ENCODE measurements around the gene NPFFR1. TPM values are rescaled to one million over a fixed set of nuclear protein-coding genes. Genes with fewer than 3 reads are reported as not detected.

Gene NPFFR1
- total and polyA plus RNA-seq, 10 of the 15 experiments (the other 5 are each of a cell fraction or from before 2014, with no cell fraction given), result 0.03 TPM; not detected in 9

DNA sequence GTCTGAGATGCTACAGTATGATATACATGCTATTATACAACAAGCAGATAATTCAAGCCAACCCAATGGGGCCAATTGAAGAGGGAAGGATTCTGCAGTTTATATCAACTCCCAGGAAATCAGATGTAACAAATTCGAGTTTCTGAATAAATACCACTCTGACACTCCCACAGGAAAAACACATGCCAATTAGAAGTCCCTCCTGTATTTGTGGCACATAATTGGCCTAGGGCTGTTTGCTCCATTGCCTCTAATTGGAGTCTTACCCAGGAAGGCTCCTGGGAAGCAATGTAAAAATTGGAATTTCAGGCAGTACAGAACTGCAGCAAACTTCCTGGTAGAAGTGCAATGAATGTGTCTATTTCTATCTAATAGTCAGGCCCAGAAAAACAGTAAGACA, 55.3 kb downstream of the NPFFR1 start:
- no TSS peak for BruUV-seq (replicated peaks)
- FAIRE-seq, result no peak
- TF ChIP-seq RUNX3 (IDR thresholded peaks at IDR 0.05; ENCODE audit: low read length) (no peak), SP1 (IDR thresholded peaks at IDR 0.05; ENCODE audit: low read depth, low read length) (no peak), BCL11A (IDR thresholded peaks at IDR 0.05; ENCODE audit: low read depth, low read length) (no peak), HDAC2 (IDR thresholded peaks at IDR 0.05) (no peak), JUNB (IDR thresholded peaks at IDR 0.05) (no peak), FOXM1 (IDR thresholded peaks at IDR 0.05; ENCODE audit: low read depth, low read length) (no peak), CBX5 (IDR thresholded peaks at IDR 0.05; ENCODE audit: low read depth) (no peak), NFYA (IDR thresholded peaks at IDR 0.05; ENCODE audit: borderline replicate concordance, low read depth, low read length) (no peak), SRF (IDR thresholded peaks at IDR 0.05; ENCODE audit: low read depth in 2 of 2, low read length in 2 of 2) (no peak), GABPA (IDR thresholded peaks at IDR 0.05; ENCODE audit: low read depth) (no peak), ZNF274 (IDR thresholded peaks at IDR 0.05; ENCODE audit: insufficient read depth, insufficient read length) (no peak)
- TF ChIP-seq, protein P1, sequence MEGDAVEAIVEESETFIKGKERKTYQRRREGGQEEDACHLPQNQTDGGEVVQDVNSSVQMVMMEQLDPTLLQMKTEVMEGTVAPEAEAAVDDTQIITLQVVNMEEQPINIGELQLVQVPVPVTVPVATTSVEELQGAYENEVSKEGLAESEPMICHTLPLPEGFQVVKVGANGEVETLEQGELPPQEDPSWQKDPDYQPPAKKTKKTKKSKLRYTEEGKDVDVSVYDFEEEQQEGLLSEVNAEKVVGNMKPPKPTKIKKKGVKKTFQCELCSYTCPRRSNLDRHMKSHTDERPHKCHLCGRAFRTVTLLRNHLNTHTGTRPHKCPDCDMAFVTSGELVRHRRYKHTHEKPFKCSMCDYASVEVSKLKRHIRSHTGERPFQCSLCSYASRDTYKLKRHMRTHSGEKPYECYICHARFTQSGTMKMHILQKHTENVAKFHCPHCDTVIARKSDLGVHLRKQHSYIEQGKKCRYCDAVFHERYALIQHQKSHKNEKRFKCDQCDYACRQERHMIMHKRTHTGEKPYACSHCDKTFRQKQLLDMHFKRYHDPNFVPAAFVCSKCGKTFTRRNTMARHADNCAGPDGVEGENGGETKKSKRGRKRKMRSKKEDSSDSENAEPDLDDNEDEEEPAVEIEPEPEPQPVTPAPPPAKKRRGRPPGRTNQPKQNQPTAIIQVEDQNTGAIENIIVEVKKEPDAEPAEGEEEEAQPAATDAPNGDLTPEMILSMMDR (IDR thresholded peaks at IDR 0.05 in 2 of 3, conservative IDR thresholded peaks at IDR 0.05 in 1 of 3; ENCODE audit: control insufficient read depth in 2 of 3, extremely low read depth in 1 of 3, insufficient read depth in 1 of 3, low read depth in 3 of 3, low read length in 3 of 3), result no peak
- TF ChIP-seq, protein P2, sequence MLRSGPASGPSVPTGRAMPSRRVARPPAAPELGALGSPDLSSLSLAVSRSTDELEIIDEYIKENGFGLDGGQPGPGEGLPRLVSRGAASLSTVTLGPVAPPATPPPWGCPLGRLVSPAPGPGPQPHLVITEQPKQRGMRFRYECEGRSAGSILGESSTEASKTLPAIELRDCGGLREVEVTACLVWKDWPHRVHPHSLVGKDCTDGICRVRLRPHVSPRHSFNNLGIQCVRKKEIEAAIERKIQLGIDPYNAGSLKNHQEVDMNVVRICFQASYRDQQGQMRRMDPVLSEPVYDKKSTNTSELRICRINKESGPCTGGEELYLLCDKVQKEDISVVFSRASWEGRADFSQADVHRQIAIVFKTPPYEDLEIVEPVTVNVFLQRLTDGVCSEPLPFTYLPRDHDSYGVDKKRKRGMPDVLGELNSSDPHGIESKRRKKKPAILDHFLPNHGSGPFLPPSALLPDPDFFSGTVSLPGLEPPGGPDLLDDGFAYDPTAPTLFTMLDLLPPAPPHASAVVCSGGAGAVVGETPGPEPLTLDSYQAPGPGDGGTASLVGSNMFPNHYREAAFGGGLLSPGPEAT (IDR thresholded peaks at IDR 0.05; ENCODE audit: low read depth), result no peak
- TF ChIP-seq, protein P3, sequence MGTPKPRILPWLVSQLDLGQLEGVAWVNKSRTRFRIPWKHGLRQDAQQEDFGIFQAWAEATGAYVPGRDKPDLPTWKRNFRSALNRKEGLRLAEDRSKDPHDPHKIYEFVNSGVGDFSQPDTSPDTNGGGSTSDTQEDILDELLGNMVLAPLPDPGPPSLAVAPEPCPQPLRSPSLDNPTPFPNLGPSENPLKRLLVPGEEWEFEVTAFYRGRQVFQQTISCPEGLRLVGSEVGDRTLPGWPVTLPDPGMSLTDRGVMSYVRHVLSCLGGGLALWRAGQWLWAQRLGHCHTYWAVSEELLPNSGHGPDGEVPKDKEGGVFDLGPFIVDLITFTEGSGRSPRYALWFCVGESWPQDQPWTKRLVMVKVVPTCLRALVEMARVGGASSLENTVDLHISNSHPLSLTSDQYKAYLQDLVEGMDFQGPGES (IDR thresholded peaks at IDR 0.05), result no peak
- TF ChIP-seq, protein P4, sequence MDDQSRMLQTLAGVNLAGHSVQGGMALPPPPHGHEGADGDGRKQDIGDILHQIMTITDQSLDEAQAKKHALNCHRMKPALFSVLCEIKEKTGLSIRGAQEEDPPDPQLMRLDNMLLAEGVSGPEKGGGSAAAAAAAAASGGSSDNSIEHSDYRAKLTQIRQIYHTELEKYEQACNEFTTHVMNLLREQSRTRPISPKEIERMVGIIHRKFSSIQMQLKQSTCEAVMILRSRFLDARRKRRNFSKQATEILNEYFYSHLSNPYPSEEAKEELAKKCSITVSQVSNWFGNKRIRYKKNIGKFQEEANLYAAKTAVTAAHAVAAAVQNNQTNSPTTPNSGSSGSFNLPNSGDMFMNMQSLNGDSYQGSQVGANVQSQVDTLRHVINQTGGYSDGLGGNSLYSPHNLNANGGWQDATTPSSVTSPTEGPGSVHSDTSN (IDR thresholded peaks at IDR 0.05; ENCODE audit: insufficient replicate concordance, low read depth, low read length), result no peak
- TF ChIP-seq, protein P5, sequence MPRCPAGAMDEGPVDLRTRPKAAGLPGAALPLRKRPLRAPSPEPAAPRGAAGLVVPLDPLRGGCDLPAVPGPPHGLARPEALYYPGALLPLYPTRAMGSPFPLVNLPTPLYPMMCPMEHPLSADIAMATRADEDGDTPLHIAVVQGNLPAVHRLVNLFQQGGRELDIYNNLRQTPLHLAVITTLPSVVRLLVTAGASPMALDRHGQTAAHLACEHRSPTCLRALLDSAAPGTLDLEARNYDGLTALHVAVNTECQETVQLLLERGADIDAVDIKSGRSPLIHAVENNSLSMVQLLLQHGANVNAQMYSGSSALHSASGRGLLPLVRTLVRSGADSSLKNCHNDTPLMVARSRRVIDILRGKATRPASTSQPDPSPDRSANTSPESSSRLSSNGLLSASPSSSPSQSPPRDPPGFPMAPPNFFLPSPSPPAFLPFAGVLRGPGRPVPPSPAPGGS (IDR thresholded peaks at IDR 0.05; ENCODE audit: borderline replicate concordance, insufficient read depth, low read depth, low read length, poor library complexity, severe bottlenecking), result no peak

More for the DNA sequence above, 55.3 kb downstream of the NPFFR1 start:
- ChIA-PET RAD21 (ENCODE audit: unreplicated experiment) (interaction anchor here (1.0 to 18.9 kb wide), 2 partner anchors 82 to 133 kb away, joined by 3 to 675 read pairs; partner anchors contain the start of gene TYSND1), SMC1A (ENCODE audit: uncharacterized antibody, unreplicated experiment) (interaction anchor here (1.0 to 14.1 kb wide), 8 partner anchors 9 to 153 kb away, joined by 3 to 408 read pairs (median 6); no protein-coding TSS in a partner anchor), CTCF (interaction anchor here (1.1 to 16.2 kb wide), 3 partner anchors 82 to 135 kb away, joined by 3 to 611 read pairs (median 41); partner anchors contain the start of gene TYSND1), POLR2A (interaction anchor here (3.3 kb wide), 1 partner anchor 135 kb away, joined by 14 read pairs; no protein-coding TSS in a partner anchor)
- in situ Hi-C loops (cut with MboI) (loop anchor here (5.0 kb wide), 1 partner anchor 129 kb away; no protein-coding TSS in a partner anchor), intact Hi-C loops (cut with micrococcal nuclease; ENCODE audit: unreplicated experiment) (no loop called here)
- Histone ChIP-seq H3K36me3 (ENCODE audit: control insufficient read depth in 2 of 2, insufficient read depth in 2 of 2, low read length in 1 of 2) (peaks cover 0 to 21% of the 10 kb centered on the region in 2 experiments), H2AFZ (ENCODE audit: control insufficient read depth, low read depth, low read length) (no peak overlapping the region), H3K9me3 (replicated peaks; ENCODE audit: control insufficient read depth, insufficient read depth, low read length) (no peaks in the 10 kb centered on the region), H3K27me3 (replicated peaks in 1 of 2; ENCODE audit: control insufficient read depth in 2 of 2, insufficient read depth in 2 of 2, low read length in 1 of 2) (no peaks in the 10 kb centered on the region), H3K4me3 (peak overlapping the region; percentile 28; the same call in 1 of the 2 replicates), H3K4me1 (ENCODE audit: control insufficient read depth, insufficient read depth, low read length) (peaks cover 4% of the 10 kb centered on the region), H3K4me2 (ENCODE audit: control insufficient read depth, insufficient read depth) (peak overlapping the region; percentile 62), H3K79me2 (ENCODE audit: control insufficient read depth, insufficient read depth, low read length) (peaks cover 96% of the 10 kb centered on the region), H3K27ac (ENCODE audit: control insufficient read depth, insufficient read depth) (peak overlapping the region; percentile 18; the same call in 1 of the 2 replicates), H3K9ac (ENCODE audit: control insufficient read depth, insufficient read depth, low read length) (peak overlapping the region; percentile 2; the same call in 1 of the 2 replicates), H4K20me1 (ENCODE audit: control insufficient read depth, insufficient read depth) (no peaks in the 10 kb centered on the region)
- DNase-seq (ENCODE audit: low read depth, low spot score), result no peak
- 41% methylated on average over 1 of the region's 1 CpG for WGBS (ENCODE audit: insufficient coverage, insufficient replicate concordance, low lambda C conversion rate, missing lambda C conversion rate)
- no peak for ATAC-seq
